OCI-LY1 (cell line): ENCODE data around the gene B4GALT6.

Experiments
- H2AFZ ChIP-seq: fragments of 200-600 bp; sonication (generic), shearing (Covaris generic); 2 replicates; pipeline ENCODE4 v1.6.0; 2014; ENCODE audit warnings: antibody characterized with exemption, mild to moderate bottlenecking, low read length
- H3F3A ChIP-seq: fragments of 200-600 bp; sonication (generic), shearing (Covaris generic); 2 replicates; pipeline ENCODE4 v1.6.0; 2014; ENCODE audit warnings: mild to moderate bottlenecking, antibody characterized with exemption, low read length, moderate library complexity; ENCODE audit not compliant: insufficient read depth
- H3K27ac ChIP-seq: fragments of 200-600 bp; sonication (generic); 2 replicates; pipeline ENCODE4 v1.5.1; 2014; ENCODE audit warnings: low read length, mixed run types, mild to moderate bottlenecking, low read depth; ENCODE audit not compliant: poor library complexity, severe bottlenecking
- H3K27me3 ChIP-seq: fragments of 200-600 bp; sonication (generic); 2 replicates; pipeline ENCODE4 v1.6.0; 2014; ENCODE audit warnings: antibody characterized with exemption, mild to moderate bottlenecking, low read length, moderate library complexity; ENCODE audit not compliant: insufficient read depth
- H3K36me3 ChIP-seq: fragments of 200-600 bp; sonication (generic); 2 replicates; pipeline ENCODE4 v1.6.1; 2014; ENCODE audit warnings: mild to moderate bottlenecking, antibody characterized with exemption, low read length, moderate library complexity, mixed read lengths; ENCODE audit not compliant: insufficient read depth
- H3K4me1 ChIP-seq: fragments of 200-600 bp; sonication (generic); 2 replicates; pipeline ENCODE4 v1.5.1; 2014; ENCODE audit warnings: mild to moderate bottlenecking, low read length, moderate library complexity; ENCODE audit not compliant: insufficient read depth, severe bottlenecking
- H3K4me2 ChIP-seq: fragments of 200-600 bp; sonication (generic), shearing (Covaris generic); 2 replicates; pipeline ENCODE4 v1.6.1; 2014; ENCODE audit warnings: low read length
- H3K4me3 ChIP-seq: fragments of 200-600 bp; sonication (generic); 2 replicates; pipeline ENCODE4 v1.5.1; 2014; ENCODE audit warnings: low read length, low read depth, mild to moderate bottlenecking, mixed read lengths; ENCODE audit not compliant: poor library complexity, severe bottlenecking
- H3K79me2 ChIP-seq: fragments of 200-600 bp; shearing (Covaris generic); 2 replicates; pipeline ENCODE4 v1.6.1; 2016; ENCODE audit warnings: mixed run types, low read length, mixed read lengths; ENCODE audit not compliant: insufficient read depth
- H3K9ac ChIP-seq: fragments of 200-600 bp; sonication (generic), shearing (Covaris generic); 2 replicates; pipeline ENCODE4 v1.6.1; 2014; ENCODE audit warnings: mild to moderate bottlenecking, low read length, mixed read lengths
- H3K9me2 ChIP-seq: fragments of 200-600 bp; sonication (generic), shearing (Covaris generic); 2 replicates; pipeline ENCODE4 v1.6.1; 2014; ENCODE audit warnings: low read depth, mild to moderate bottlenecking, low read length, mixed read lengths
- H3K9me3 ChIP-seq: fragments of 200-600 bp; shearing (Covaris generic); 2 replicates; pipeline ENCODE4 v1.6.1; 2014; ENCODE audit warnings: low read length, mixed read lengths
- H4K20me1 ChIP-seq: fragments of 200-600 bp; sonication (generic), shearing (Covaris generic); 2 replicates; pipeline ENCODE4 v1.6.0; 2016; ENCODE audit warnings: mild to moderate bottlenecking, low read length; ENCODE audit not compliant: insufficient read depth
- CTCF ChIP-seq: fragments of 200-600 bp; sonication (generic), shearing (Covaris generic); IDR thresholded peaks from 2 replicates; pipeline ENCODE4 v1.5.1; 2017; ENCODE audit warnings: mild to moderate bottlenecking, antibody characterized with exemption, low read length, moderate library complexity, mixed read lengths
- EZH2 ChIP-seq: fragments of 200-600 bp; sonication (generic), shearing (Covaris generic); IDR thresholded peaks from 2 replicates; pipeline ENCODE4 v1.8.0; 2017; ENCODE audit warnings: borderline replicate concordance, mixed run types, mild to moderate bottlenecking, antibody characterized with exemption, low read length, moderate library complexity, mixed read lengths

B4GALT6 gene

DNA sequence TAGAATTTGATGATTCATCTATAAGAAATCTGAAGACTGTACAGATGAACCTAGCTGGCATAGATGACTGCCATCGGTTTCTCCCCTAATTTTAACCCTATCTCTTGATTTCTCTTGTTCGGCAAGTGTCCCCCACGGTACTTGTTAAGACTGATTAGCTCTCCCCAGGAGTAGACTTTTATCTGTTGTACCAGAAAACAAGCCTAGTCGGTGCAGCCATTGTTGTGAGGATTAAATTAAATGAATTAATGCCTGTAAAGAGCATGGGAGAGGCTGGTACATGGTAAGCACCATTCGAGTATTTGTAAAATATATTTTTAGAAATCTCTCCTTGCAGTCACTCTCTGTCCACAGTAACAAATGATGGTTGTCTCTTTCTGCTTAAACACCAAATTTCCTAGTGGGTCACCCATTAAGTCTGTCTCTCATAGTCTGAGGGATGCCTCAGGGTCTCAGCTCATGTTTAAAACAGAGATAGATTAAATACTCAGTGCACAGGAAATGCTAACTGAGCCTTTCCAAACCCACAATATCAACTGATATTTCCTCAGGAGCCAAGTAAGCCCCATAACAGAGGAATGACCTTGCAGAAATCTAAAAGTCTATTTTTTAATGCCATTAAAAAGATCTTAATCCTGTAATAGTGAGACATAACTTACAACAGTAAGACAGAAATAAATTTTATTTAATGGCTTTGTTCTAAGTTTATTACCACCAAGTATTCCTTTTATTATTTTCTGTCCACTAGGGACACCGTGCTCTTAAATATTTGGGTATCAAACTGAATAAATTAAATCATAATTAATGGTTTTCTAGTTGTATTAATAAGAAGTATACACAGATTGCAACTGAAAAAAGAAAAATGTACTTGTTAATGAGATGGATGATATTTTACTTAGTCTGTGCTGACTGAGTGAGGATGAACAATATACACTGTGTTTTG lies 2.9 kb upstream of the B4GALT6 start:
- no peaks in the 10 kb centered on the region for H3K4me1 ChIP-seq
- H3K4me2 ChIP-seq, result no peak overlapping the region

DNA sequence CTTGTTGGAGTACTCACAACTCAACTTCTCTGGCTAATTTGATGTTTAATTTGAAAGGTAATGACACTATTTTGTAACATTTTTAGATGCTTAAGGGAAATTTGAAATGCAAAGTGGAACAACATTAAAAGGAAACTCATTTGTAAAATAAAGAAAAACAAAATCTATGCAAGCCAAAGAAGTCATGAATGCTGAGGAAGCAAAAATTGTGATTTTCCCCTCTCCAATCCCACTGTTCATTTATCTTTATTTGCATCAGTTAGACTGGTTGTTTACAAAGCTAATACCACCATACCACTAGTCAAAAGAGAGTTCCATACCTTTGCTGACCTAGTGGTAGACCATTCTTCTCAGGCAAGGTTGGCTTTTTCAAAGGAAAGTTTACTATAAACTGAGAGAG lies 2.2 kb upstream of the B4GALT6 start:
- no peaks in the 10 kb centered on the region for H3K36me3 ChIP-seq
- H3K4me1 ChIP-seq, result no peaks in the 10 kb centered on the region
- TF ChIP-seq CTCF, result no peak
- no peak for TF ChIP-seq EZH2
- H2AFZ ChIP-seq, result no peak overlapping the region
- no peak overlapping the region for H3K27ac ChIP-seq
- no peak overlapping the region for H3K4me3 ChIP-seq
- H3K9me3 ChIP-seq, result no peaks in the 10 kb centered on the region
- no peaks in the 10 kb centered on the region for H3F3A ChIP-seq
- H3K9ac ChIP-seq, result no peak overlapping the region
- H3K79me2 ChIP-seq, result no peaks in the 10 kb centered on the region
- H3K4me2 ChIP-seq, result no peak overlapping the region
- H4K20me1 ChIP-seq, result no peaks in the 10 kb centered on the region
- H3K9me2 ChIP-seq, result no peaks in the 10 kb centered on the region
- H3K27me3 ChIP-seq, result no peaks in the 10 kb centered on the region; the same call in 1 of the 2 replicates

More for the DNA sequence above, 2.9 kb upstream of the B4GALT6 start:
- Histone ChIP-seq H3F3A (no peaks in the 10 kb centered on the region), H3K79me2 (no peaks in the 10 kb centered on the region), H3K9ac (no peak overlapping the region), H3K36me3 (no peaks in the 10 kb centered on the region), H2AFZ (no peak overlapping the region), H4K20me1 (no peaks in the 10 kb centered on the region), H3K4me3 (no peak overlapping the region), H3K27me3 (no peaks in the 10 kb centered on the region; the same call in 1 of the 2 replicates), H3K9me2 (no peaks in the 10 kb centered on the region), H3K9me3 (no peaks in the 10 kb centered on the region), H3K27ac (no peak overlapping the region)
- TF ChIP-seq CTCF (no peak), EZH2 (no peak)

DNA sequence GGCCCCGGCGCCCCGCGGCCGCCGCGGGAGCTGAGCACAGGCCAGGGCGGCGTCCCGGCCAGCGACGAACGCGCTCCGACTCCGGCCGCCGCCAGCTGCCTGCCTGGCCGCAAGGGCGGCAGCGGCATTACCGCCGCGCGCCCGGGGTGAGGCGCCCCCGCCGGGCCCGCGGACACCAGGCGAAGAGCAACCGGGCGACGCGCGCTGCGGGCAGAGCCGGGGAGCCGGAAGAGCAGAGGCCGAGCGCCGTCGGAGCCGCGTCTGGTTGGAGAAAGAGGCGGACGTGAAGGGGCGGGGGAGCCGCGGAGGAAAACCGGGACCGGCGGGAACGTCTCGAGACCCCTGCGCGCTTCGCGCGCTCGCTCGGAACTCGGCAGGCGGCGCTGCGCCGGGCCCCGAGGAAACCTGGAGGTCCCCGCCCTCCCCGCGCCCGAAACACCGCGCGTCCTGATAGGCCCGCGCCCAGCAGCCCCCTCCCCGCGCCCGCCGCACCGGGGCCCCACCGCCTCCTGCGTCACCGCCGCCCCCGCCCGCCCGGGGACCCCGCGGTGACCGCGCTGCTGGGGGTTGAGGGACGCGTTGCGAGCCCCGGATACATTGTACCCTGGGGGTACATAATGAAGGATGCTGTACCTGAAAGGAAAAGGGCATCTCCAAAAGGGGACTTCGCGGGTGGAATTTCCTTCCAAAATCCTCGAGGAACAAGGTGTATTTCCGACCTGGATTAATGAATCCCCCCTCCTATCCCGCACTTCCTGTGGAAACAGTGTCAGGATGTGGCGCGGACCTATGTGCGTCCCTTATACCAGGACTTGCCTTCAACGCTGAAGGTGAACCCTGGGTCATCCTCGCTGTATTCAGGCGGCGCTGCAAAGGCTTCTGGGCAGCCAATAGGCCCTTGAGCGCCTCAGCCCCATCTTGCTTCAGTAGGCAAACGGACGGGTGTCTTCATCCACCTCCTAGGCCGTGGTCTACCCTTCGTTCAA lies 1.0 kb upstream of the B4GALT6 start:
- no peaks in the 10 kb centered on the region for H3F3A ChIP-seq
- H4K20me1 ChIP-seq, result no peaks in the 10 kb centered on the region
- H3K9me2 ChIP-seq, result no peaks in the 10 kb centered on the region
- no peak overlapping the region for H3K9ac ChIP-seq
- H3K79me2 ChIP-seq, result no peaks in the 10 kb centered on the region
- no peak overlapping the region for H3K27ac ChIP-seq
- TF ChIP-seq EZH2 (no peak), CTCF (peak; percentile 26; the same call in 1 of the 2 replicates)
- no peaks in the 10 kb centered on the region for H3K9me3 ChIP-seq
- peak overlapping the region; percentile 50 for H3K4me2 ChIP-seq
- no peak overlapping the region for H2AFZ ChIP-seq
- H3K36me3 ChIP-seq, result no peaks in the 10 kb centered on the region
- H3K4me3 ChIP-seq, result peak overlapping the region; percentile 52
- H3K4me1 ChIP-seq, result no peaks in the 10 kb centered on the region
- H3K27me3 ChIP-seq, result no peaks in the 10 kb centered on the region; the same call in 1 of the 2 replicates
